Astrocyte (in vitro differentiated cells and primary cell): Measurements from ENCODE around the gene LRRC4C. TPM values are rescaled to one million over a fixed set of nuclear protein-coding genes. Genes with fewer than 3 reads are reported as not detected.

Source experiments
- DNase-seq: peaks from one replicate; pipeline ENCODE4 v3.0.0-alpha.2; 2010; ENCODE audit warnings: low read depth
- FAIRE-seq: peaks from 2 replicates; lab custom pipeline; 2011; peaks lifted over from hg19 to GRCh38; lab: Jason Lieb, UNC
- H2AFZ ChIP-seq: 2 replicates; pipeline ENCODE4 v1.6.0; 2012; ENCODE audit warnings: low read depth, low read length, inconsistent platforms
- H3K27ac ChIP-seq: 2 replicates; pipeline ENCODE4 v1.5.1; 2011; ENCODE audit warnings: low read depth, low read length, inconsistent platforms
- H3K27me3 ChIP-seq: 2 replicates; pipeline ENCODE4 v1.6.0; 2011; ENCODE audit warnings: low read length, inconsistent platforms; ENCODE audit not compliant: insufficient read depth
- H3K36me3 ChIP-seq: 2 replicates; pipeline ENCODE4 v1.5.1; 2011; ENCODE audit warnings: low read length, inconsistent platforms; ENCODE audit not compliant: insufficient read depth
- H3K4me1 ChIP-seq: 2 replicates; pipeline ENCODE4 v1.5.1; 2011; ENCODE audit warnings: low read length, inconsistent platforms; ENCODE audit not compliant: insufficient read depth
- H3K4me2 ChIP-seq: 2 replicates; pipeline ENCODE4 v1.6.0; 2012; ENCODE audit warnings: low read length, inconsistent platforms
- H3K4me3 ChIP-seq: 2 replicates; pipeline ENCODE4 v1.5.1; 2011; ENCODE audit warnings: low read depth, mild to moderate bottlenecking, low read length, inconsistent platforms; ENCODE audit not compliant: insufficient read depth
- H3K79me2 ChIP-seq: 2 replicates; pipeline ENCODE4 v1.6.0; 2012; ENCODE audit warnings: mild to moderate bottlenecking, low read length, inconsistent platforms; ENCODE audit not compliant: insufficient read depth
- H3K9ac ChIP-seq: 2 replicates; pipeline ENCODE4 v1.6.0; 2012; ENCODE audit warnings: mild to moderate bottlenecking, low read length, inconsistent platforms
- H3K9me3 ChIP-seq: 2 replicates; pipeline ENCODE4 v1.5.1; 2012; ENCODE audit warnings: low read depth, mild to moderate bottlenecking, low read length, inconsistent platforms; ENCODE audit not compliant: insufficient read depth
- H4K20me1 ChIP-seq: 2 replicates; pipeline ENCODE4 v1.6.0; 2012; ENCODE audit warnings: low read length, inconsistent platforms; ENCODE audit not compliant: insufficient read depth
- H3K27ac Mint-ChIP-seq: one replicate; pipeline ENCODE4 v1.8.0; 2021; ENCODE audit warnings: mild to moderate bottlenecking, mixed read lengths; ENCODE audit not compliant: unreplicated experiment
- H3K27me3 Mint-ChIP-seq: one replicate; pipeline ENCODE4 v1.8.0; 2021; ENCODE audit warnings: low read depth, mixed read lengths; ENCODE audit not compliant: unreplicated experiment
- H3K36me3 Mint-ChIP-seq: one replicate; pipeline ENCODE4 v1.8.0; 2021; ENCODE audit warnings: low read depth, mixed read lengths; ENCODE audit not compliant: unreplicated experiment
- H3K4me1 Mint-ChIP-seq: one replicate; pipeline ENCODE4 v1.8.0; 2021; ENCODE audit warnings: low read depth, mixed read lengths; ENCODE audit not compliant: unreplicated experiment
- H3K4me3 Mint-ChIP-seq: one replicate; pipeline ENCODE4 v1.8.0; 2021; ENCODE audit warnings: mild to moderate bottlenecking, moderate library complexity, mixed read lengths; ENCODE audit not compliant: unreplicated experiment
- H3K9me3 Mint-ChIP-seq: one replicate; pipeline ENCODE4 v1.8.0; 2021; ENCODE audit warnings: mild to moderate bottlenecking, mixed read lengths; ENCODE audit not compliant: unreplicated experiment
- EZH2 ChIP-seq: IDR thresholded peaks from 2 replicates; pipeline ENCODE4 v1.6.1; 2012; ENCODE audit warnings: mild to moderate bottlenecking, low read length, inconsistent platforms; ENCODE audit not compliant: insufficient read depth
- total RNA-seq: library from RNA; stranded (reverse); gene quantifications from 2 replicates; pipeline ENCODE4 v1.2.1, GENCODE V29; 2021
- TF ChIP-seq, protein P1 (sequence below): IDR thresholded peaks from 2 replicates; pipeline ENCODE4 v1.5.1; 2011; ENCODE audit warnings: low read depth, mild to moderate bottlenecking, inconsistent platforms, low read length, moderate library complexity; ENCODE audit not compliant: insufficient read depth

Gene LRRC4C
- total RNA-seq, 1 donor from 2014 or later, result 9.0 TPM

DNA sequence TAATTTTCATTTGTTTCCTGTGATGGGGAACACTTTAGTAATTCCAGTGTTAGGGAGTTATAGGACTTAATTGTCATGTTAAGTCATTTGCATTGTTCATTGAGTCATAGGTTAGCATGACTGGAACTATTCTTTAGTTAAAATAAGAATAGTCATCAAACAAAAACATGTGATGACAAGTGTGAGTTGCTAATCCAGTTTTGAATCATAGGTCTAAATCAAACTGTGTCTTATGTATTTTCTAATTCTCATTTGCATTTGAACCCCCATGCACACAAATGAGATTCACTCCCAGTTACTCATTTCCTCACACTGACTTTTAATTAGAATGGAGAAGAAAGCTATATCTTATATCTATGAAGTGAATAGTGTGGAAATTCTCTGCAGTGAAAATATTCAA, 405.6 kb downstream of the LRRC4C start:
- H3K27me3 ChIP-seq, result no peaks in the 10 kb centered on the region
- H3K79me2 ChIP-seq, result no peaks in the 10 kb centered on the region
- no peak overlapping the region for H3K27ac ChIP-seq
- Mint-ChIP-seq H3K27me3 (no peaks in the 10 kb centered on the region), H3K27ac (no peak overlapping the region), H3K4me3 (no peak overlapping the region), H3K9me3 (no peaks in the 10 kb centered on the region), H3K36me3 (no peaks in the 10 kb centered on the region), H3K4me1 (no peaks in the 10 kb centered on the region)
- no peak overlapping the region for H3K4me3 ChIP-seq
- no peak overlapping the region for H3K4me2 ChIP-seq
- H2AFZ ChIP-seq, result no peak overlapping the region
- no peaks in the 10 kb centered on the region for H3K9me3 ChIP-seq
- no peaks in the 10 kb centered on the region for H3K4me1 ChIP-seq
- H3K36me3 ChIP-seq, result no peaks in the 10 kb centered on the region
- FAIRE-seq (no peak), DNase-seq (no peak)
- no peaks in the 10 kb centered on the region for H4K20me1 ChIP-seq
- TF ChIP-seq, protein P1, sequence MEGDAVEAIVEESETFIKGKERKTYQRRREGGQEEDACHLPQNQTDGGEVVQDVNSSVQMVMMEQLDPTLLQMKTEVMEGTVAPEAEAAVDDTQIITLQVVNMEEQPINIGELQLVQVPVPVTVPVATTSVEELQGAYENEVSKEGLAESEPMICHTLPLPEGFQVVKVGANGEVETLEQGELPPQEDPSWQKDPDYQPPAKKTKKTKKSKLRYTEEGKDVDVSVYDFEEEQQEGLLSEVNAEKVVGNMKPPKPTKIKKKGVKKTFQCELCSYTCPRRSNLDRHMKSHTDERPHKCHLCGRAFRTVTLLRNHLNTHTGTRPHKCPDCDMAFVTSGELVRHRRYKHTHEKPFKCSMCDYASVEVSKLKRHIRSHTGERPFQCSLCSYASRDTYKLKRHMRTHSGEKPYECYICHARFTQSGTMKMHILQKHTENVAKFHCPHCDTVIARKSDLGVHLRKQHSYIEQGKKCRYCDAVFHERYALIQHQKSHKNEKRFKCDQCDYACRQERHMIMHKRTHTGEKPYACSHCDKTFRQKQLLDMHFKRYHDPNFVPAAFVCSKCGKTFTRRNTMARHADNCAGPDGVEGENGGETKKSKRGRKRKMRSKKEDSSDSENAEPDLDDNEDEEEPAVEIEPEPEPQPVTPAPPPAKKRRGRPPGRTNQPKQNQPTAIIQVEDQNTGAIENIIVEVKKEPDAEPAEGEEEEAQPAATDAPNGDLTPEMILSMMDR, result no peak
- no peak for TF ChIP-seq EZH2
- H3K9ac ChIP-seq, result no peak overlapping the region

DNA sequence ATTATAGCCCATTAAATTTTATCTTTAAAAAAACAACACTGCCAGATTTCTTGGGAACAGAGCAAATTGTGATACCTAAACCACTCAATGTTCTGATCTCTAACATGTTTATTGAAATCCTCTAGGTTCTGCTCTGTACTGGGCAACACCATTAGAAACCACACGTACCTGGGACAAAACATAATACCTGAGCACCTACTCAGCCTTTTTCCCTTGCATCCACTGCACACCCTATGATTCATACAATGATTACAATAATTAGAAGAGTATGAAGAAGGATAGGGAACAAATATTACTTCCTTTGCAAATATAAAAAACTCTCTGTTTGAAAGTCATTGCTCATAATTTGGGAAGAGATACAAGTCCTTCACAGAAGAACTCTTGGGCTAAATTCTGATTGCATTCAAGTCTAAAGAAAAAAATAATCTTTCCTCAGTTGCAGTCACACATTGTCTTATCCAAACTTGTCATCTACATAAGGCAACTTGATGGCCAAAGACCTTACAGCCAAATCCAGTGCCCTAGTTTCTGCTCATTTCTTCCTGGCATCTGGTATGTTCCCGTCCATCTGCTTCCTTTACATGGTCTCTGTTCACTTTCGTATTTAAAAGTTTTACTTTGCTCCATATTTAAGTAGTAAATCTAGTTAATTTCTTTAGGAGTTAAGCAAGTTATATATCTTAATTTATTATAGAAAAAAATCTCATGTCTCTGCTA, 407.4 kb downstream of the LRRC4C start:
- H3K4me1 ChIP-seq, result no peaks in the 10 kb centered on the region
- H3K4me3 ChIP-seq, result no peak overlapping the region
- H3K9me3 ChIP-seq, result no peaks in the 10 kb centered on the region
- no peaks in the 10 kb centered on the region for H3K27me3 ChIP-seq
- no peak overlapping the region for H3K27ac Mint-ChIP-seq
- no peaks in the 10 kb centered on the region for H3K27me3 Mint-ChIP-seq
- FAIRE-seq (no peak), DNase-seq (no peak)
- H3K9ac ChIP-seq, result no peak overlapping the region
- no peaks in the 10 kb centered on the region for H3K9me3 Mint-ChIP-seq
- no peak overlapping the region for H2AFZ ChIP-seq
- no peaks in the 10 kb centered on the region for H4K20me1 ChIP-seq
- no peak overlapping the region for H3K4me2 ChIP-seq
- no peak overlapping the region for H3K4me3 Mint-ChIP-seq
- H3K4me1 Mint-ChIP-seq, result no peaks in the 10 kb centered on the region
- no peak for TF ChIP-seq EZH2
- TF ChIP-seq, protein P1, result no peak
- H3K36me3 ChIP-seq, result no peaks in the 10 kb centered on the region
- H3K36me3 Mint-ChIP-seq, result no peaks in the 10 kb centered on the region
- no peaks in the 10 kb centered on the region for H3K79me2 ChIP-seq
- no peak overlapping the region for H3K27ac ChIP-seq

DNA sequence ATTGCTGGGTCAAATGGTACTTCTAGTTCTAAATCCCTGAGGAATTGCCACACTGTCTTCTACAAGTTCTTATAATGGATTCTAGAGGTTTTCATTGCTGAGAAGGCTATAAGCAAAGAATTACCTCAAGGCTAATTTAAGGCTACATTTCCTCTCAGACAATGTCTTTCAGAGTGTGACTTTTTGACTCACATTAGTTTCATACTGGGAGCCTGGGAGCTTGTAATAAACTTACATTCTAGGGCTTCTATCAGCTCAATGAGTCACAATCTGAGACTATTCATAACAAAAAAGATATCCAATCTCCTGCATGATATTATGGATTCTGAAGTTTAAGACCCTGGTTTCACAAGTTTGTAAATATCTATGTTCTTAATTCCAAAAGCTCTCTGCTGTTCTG, 408.7 kb downstream of the LRRC4C start:
- TF ChIP-seq EZH2, result no peak
- TF ChIP-seq, protein P1, result no peak
- Mint-ChIP-seq H3K4me3 (no peak overlapping the region), H3K27me3 (no peaks in the 10 kb centered on the region), H3K27ac (no peak overlapping the region), H3K9me3 (no peaks in the 10 kb centered on the region), H3K4me1 (no peaks in the 10 kb centered on the region), H3K36me3 (no peaks in the 10 kb centered on the region)
- Histone ChIP-seq H3K27me3 (no peaks in the 10 kb centered on the region), H3K4me2 (no peak overlapping the region), H3K9me3 (no peaks in the 10 kb centered on the region), H3K4me1 (no peaks in the 10 kb centered on the region), H4K20me1 (no peaks in the 10 kb centered on the region), H3K9ac (no peak overlapping the region), H2AFZ (no peak overlapping the region), H3K79me2 (no peaks in the 10 kb centered on the region), H3K36me3 (no peaks in the 10 kb centered on the region), H3K27ac (no peak overlapping the region), H3K4me3 (no peak overlapping the region)
- DNase-seq (no peak), FAIRE-seq (no peak)
